HG03575 (cell line): Measurements from ENCODE around the gene MRPS18A.

Experiments
- ATAC-seq: cut with Tn5 transposase; IDR thresholded peaks from one replicate; pipeline ENCODE4 v1.9.1; 2021; ENCODE audit not compliant: unreplicated experiment, insufficient number of reproducible peaks, low FRiP score; ENCODE audit errors: extremely low read depth

The MRPS18A gene

GRCh38 chr6:43625393-43625992, 62.1 kb downstream of the MRPS18A start:
- no peak for ATAC-seq

- ATAC-seq = no peak
Measured at GRCh38 chr6:43624786-43625288, 62.8 kb downstream of the MRPS18A start.

GRCh38 chr6:43623880-43624785, 63.5 kb downstream of the MRPS18A start:
- no peak for ATAC-seq

GRCh38 chr6:43622541-43622940, 65.0 kb downstream of the MRPS18A start:
- ATAC-seq = no peak

- ATAC-seq = no peak
Measured at GRCh38 chr6:43621836-43622180, 65.8 kb downstream of the MRPS18A start.
